HepG2 (cell line): ENCODE measurements around the gene PTPRN. TPM values are rescaled to one million over a fixed set of nuclear protein-coding genes. Genes with fewer than 3 reads are reported as not detected.
A peak's percentile ranks its signal among the peaks of the same experiment; 100 is the strongest.

Experiments used
- ATF2 ChIP-seq: sonication (generic); formaldehyde crosslinking; IDR thresholded peaks from 2 replicates; pipeline ENCODE4 v1.4.0; 2020; ENCODE audit warnings: missing genetic modification reagents
- CSRNP2 ChIP-seq: sonication (generic); formaldehyde crosslinking; conservative IDR thresholded peaks from 2 replicates; pipeline ENCODE4 v1.8.0; 2022; ENCODE audit warnings: low read depth, missing genetic modification reagents
- ETV6 ChIP-seq: sonication (generic); formaldehyde crosslinking; conservative IDR thresholded peaks from 2 replicates; pipeline ENCODE4 v1.4.0; 2020; ENCODE audit warnings: missing genetic modification reagents
- FOXK2 ChIP-seq: fragments of 450-650 bp; IDR thresholded peaks from 2 replicates; pipeline ENCODE4 v1.6.1; 2016
- HNF4A ChIP-seq: sonication (generic); formaldehyde crosslinking; IDR thresholded peaks from 2 replicates; pipeline ENCODE4 v1.4.0; 2020; ENCODE audit warnings: missing genetic modification reagents
- HOXA3 ChIP-seq: sonication (generic); formaldehyde crosslinking; IDR thresholded peaks from 2 replicates; pipeline ENCODE4 v1.5.0; 2020; ENCODE audit warnings: missing genetic modification reagents
- KAT7 ChIP-seq: IDR thresholded peaks from 2 replicates; pipeline ENCODE4 v1.6.1; 2018; ENCODE audit warnings: borderline replicate concordance, missing compliant biosample characterization
- MED8 ChIP-seq: sonication (generic); formaldehyde crosslinking; IDR thresholded peaks from 2 replicates; pipeline ENCODE4 v1.8.1; 2023; ENCODE audit warnings: mild to moderate bottlenecking, missing genetic modification reagents; ENCODE audit not compliant: insufficient replicate concordance
- POGZ ChIP-seq: sonication (generic); formaldehyde crosslinking; IDR thresholded peaks from 2 replicates; pipeline ENCODE4 v1.4.0; 2020; ENCODE audit warnings: mild to moderate bottlenecking, missing genetic modification reagents
- SP2 ChIP-seq: sonication (generic); formaldehyde crosslinking; IDR thresholded peaks from 2 replicates; pipeline ENCODE4 v1.5.1; 2020; ENCODE audit warnings: mild to moderate bottlenecking, missing genetic modification reagents
- TCF7L2 ChIP-seq: IDR thresholded peaks from 2 replicates; pipeline ENCODE4 v1.6.1; 2011; ENCODE audit warnings: mild to moderate bottlenecking, low read depth, low read length, moderate library complexity
- ZBTB42 ChIP-seq: sonication (generic); formaldehyde crosslinking; IDR thresholded peaks from 2 replicates; pipeline ENCODE4 v1.5.0; 2020; ENCODE audit warnings: mild to moderate bottlenecking, missing genetic modification reagents
- ZNF121 ChIP-seq: sonication (generic); formaldehyde crosslinking; IDR thresholded peaks from 2 replicates; pipeline ENCODE4 v1.5.0; 2020; ENCODE audit warnings: mild to moderate bottlenecking, missing genetic modification reagents
- ZNF124 ChIP-seq: sonication (generic); formaldehyde crosslinking; IDR thresholded peaks from 2 replicates; pipeline ENCODE4 v1.4.0; 2020; ENCODE audit warnings: missing genetic modification reagents
- ZNF207 ChIP-seq: fragments of 450-650 bp; IDR thresholded peaks from 2 replicates; pipeline ENCODE4 v1.6.1; 2016; ENCODE audit warnings: antibody characterized with exemption, borderline replicate concordance
- ZNF251 ChIP-seq: sonication (generic); formaldehyde crosslinking; IDR thresholded peaks from 2 replicates; pipeline ENCODE4 v1.9.0; 2021; ENCODE audit warnings: mild to moderate bottlenecking, missing genetic modification reagents
- ZNF34 ChIP-seq: sonication (generic); formaldehyde crosslinking; IDR thresholded peaks from 2 replicates; pipeline ENCODE4 v1.4.0; 2020; ENCODE audit warnings: mild to moderate bottlenecking, missing genetic modification reagents, borderline replicate concordance
- ZNF503 ChIP-seq: sonication (generic); formaldehyde crosslinking; IDR thresholded peaks from 2 replicates; pipeline ENCODE4 v1.4.0; 2020; ENCODE audit warnings: missing genetic modification reagents
- ZNF512B ChIP-seq: sonication (generic); formaldehyde crosslinking; IDR thresholded peaks from 2 replicates; pipeline ENCODE4 v1.5.1; 2020; ENCODE audit warnings: missing genetic modification reagents, mild to moderate bottlenecking, borderline replicate concordance
- ZNF615 ChIP-seq: sonication (generic); formaldehyde crosslinking; IDR thresholded peaks from 2 replicates; pipeline ENCODE4 v1.5.0; 2020; ENCODE audit warnings: mild to moderate bottlenecking, missing genetic modification reagents, borderline replicate concordance
- ZNF709 ChIP-seq: sonication (generic); formaldehyde crosslinking; IDR thresholded peaks from 2 replicates; pipeline ENCODE4 v1.5.0; 2020; ENCODE audit warnings: mild to moderate bottlenecking, missing genetic modification reagents
- ZZZ3 ChIP-seq: sonication (generic); formaldehyde crosslinking; IDR thresholded peaks from 2 replicates; pipeline ENCODE4 v1.4.0; 2020; ENCODE audit warnings: missing genetic modification reagents, mild to moderate bottlenecking, borderline replicate concordance
- polyA plus RNA-seq, 8 experiments: library from polyadenylated mRNA; depleted of rRNA in 3 of 8; stranded (reverse) in 7 of 8; unstranded in 1 of 8; fragments of >200 nt; fragmentation: Illumina TruSeq in 4 of 8; extraction: Trizol in 4 of 8; gene quantifications; 2 replicates each; pipeline versions ENCODE4 v1.2.1 to v1.2.3, GENCODE V29; 2011 to 2016; ENCODE audit warnings: low read depth in 4 of 8, missing spikeins in 1 of 8, mixed read lengths in 1 of 8; ENCODE audit not compliant: insufficient read depth in 1 of 8
- total RNA-seq, 5 experiments: library from RNA; depleted of rRNA; stranded (reverse); fragments of >200 nt; fragmentation: Illumina TruSeq; extraction: Trizol; gene quantifications; 2 replicates each; pipeline ENCODE4 v1.2.3, GENCODE V29; 2016; ENCODE audit warnings: low read depth in 1 of 5

The PTPRN gene
- total and polyA plus RNA-seq, 2 of the 13 experiments (the other 11 are each of a cell fraction or from before 2014, with no cell fraction given) = 0.26 TPM; not detected in 1

- TF ChIP-seq ZNF503 (CRISPR knock-in tag) = no peak; the same call in 1 of the 2 replicates
- peak; percentile 29; the same call in 1 of the 2 replicates for TF ChIP-seq HNF4A
- TF ChIP-seq ZNF512B = 0 out of 2 replicates have a peak, but pooled peaks have one; percentile 50
- TF ChIP-seq ATF2 = peak; percentile 85
- peak; percentile 80 for TF ChIP-seq ZNF709 (CRISPR knock-in tag)
- TF ChIP-seq POGZ (CRISPR knock-in tag) = peak; percentile 78
- peak; percentile 47; the same call in 1 of the 2 replicates for TF ChIP-seq ZZZ3 (CRISPR knock-in tag)
- TF ChIP-seq TCF7L2 = no peak
- no peak for TF ChIP-seq SP2 (CRISPR knock-in tag)
- no peak for TF ChIP-seq ZNF251
- TF ChIP-seq ZNF124 = peak; percentile 82
- peak; percentile 89; the same call in 1 of the 2 replicates for TF ChIP-seq ETV6
- no peak for TF ChIP-seq ZNF615 (CRISPR knock-in tag)
- TF ChIP-seq ZNF121 (CRISPR knock-in tag) = 0 out of 2 replicates have a peak, but pooled peaks have one; percentile 17
- TF ChIP-seq ZNF207 = no peak
- TF ChIP-seq FOXK2 = no peak; the same call in 1 of the 2 replicates
- 0 out of 2 replicates have a peak, but pooled peaks have one; percentile 59 for TF ChIP-seq ZNF34 (CRISPR knock-in tag)
- no peak for TF ChIP-seq MED8
- peak; percentile 91 for TF ChIP-seq HOXA3 (CRISPR knock-in tag)
- no peak for TF ChIP-seq CSRNP2 (CRISPR knock-in tag)
- peak; percentile 71 for TF ChIP-seq KAT7 (CRISPR knock-in tag)
- TF ChIP-seq ZBTB42 (CRISPR knock-in tag) = no peak
Measured at GRCh38 chr2:219294356-219295351, 14.5 kb downstream of the PTPRN start (continued).
